Occipital lobe (tissue), 2 donors: Measurements from ENCODE around the gene LRRN3. TPM values are rescaled to one million over a fixed set of nuclear protein-coding genes. Genes with fewer than 3 reads are reported as not detected.

Source experiments
- DNase-seq: peaks from one replicate; lab custom pipeline; 2025; lab: John Stamatoyannopoulos, UW
- total RNA-seq: library from RNA; depleted of rRNA; stranded (reverse); fragments of >200 nt; gene quantifications from one replicate; pipeline ENCODE4 v1.2.3, GENCODE V29; 2014

LRRN3 gene
- total RNA-seq, 1 donor from 2014 or later = 187 TPM

DNA sequence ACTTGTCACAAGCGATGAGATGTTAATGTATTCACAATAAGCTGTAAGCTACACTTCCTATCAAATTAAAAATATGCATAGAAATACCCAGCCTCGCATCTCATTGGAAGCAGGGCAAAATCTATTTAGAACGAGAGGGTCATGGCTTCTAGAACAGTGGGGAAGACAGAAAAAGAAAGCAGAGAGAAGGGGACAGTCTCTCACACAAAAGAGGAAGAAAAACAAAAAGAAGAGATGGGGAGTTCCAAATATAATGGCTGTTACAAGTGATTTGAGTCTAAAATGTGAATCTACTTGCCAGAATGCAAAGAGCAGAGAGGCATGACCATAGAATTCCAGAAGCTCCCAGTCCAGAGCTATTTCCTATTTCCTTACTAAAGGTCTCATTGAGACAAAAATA is 13.8 kb downstream of the LRRN3 start:
- no peak for DNase-seq

DNA sequence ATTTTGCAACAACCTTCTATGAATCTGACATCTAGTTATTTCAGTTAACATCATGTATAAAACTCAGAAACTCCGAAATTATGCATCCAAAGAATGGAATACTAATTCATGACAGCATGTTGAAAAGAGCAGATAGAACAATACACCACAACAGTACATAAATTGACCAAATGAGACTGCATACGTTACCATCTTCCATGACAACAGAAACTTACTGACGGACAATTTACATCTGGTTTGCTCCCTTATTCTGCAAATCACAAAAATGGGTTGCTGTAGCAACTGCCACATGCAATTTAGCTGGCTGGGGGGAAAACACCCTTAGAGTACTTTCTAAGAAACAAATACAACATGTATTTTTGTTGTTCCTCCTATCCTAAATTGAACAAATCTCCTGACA is 14.3 kb downstream of the LRRN3 start:
- no peak for DNase-seq

DNA sequence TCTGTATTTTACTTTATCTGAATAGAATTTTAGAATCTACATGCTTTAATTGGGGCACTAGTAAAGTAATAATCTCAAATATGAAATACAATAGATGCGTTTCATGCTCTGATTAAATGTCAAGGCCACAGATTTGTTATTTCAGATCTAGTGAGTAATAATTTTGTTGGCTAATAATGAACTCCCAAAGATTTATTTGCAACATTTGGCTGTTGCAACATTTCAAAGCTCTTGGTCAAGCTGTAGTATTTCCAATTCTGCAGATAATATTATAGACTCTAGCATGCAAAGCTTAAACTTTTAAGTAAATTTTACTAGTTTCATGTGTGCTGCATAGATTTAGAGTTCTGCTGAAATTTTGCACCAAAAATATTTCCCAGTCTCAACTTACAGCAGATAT is 16.7 kb downstream of the LRRN3 start:
- DNase-seq = no peak

DNA sequence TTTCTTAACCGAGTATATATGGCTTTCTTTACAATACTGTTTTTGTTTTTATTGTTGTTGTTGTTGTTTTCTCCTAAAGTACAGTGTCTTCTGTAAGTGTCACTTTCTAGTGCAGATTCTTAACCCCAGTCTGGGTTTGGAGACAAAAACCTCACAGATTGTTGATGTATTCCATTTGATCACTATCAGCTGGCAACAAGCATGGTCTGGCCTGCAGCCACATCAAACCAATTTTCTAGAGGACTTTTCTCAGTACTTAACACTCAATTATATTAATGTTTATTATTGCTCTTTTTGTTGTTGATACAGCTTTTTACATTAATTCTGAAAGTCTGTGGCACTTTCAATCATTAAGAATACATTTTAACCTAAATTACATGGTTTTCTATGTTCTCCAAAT is 17.1 kb downstream of the LRRN3 start:
- no peak for DNase-seq

DNA sequence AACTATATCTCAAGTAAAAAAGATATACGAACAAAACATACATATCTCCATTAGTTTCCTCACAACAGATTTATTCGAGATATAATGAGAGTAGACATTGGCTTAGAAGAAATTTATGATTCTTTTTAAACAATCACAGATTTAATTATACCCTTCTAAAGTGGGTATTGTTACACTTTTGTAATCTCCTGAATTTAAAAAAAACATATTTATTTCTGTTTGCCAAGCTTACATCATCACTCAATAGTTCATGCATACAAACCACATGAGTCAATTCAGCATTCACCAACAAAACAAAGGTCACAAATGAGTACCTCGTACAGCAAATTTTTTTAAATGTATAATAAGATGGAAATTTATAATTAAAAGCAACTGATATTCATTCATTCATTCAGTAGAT is 17.6 kb downstream of the LRRN3 start:
- no peak for DNase-seq

DNA sequence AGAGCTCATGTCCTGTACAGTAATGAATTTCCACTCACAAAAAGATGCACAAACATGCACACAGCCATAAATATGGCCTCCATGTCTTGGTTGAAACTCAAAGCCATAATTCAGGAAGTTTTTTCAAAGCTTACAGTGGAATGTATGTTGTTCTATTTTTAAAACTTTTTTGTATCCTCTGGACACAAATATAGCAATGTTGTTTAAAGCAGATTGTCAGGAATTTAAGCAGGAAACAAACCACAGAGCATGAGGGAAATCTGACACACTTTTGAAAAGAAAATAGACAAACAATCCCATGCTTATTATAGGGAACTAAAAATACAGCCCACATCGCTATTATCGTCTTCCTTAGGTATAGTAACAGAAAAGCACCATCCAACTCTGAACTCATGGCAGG is 21.5 kb downstream of the LRRN3 start:
- no peak for DNase-seq

DNA sequence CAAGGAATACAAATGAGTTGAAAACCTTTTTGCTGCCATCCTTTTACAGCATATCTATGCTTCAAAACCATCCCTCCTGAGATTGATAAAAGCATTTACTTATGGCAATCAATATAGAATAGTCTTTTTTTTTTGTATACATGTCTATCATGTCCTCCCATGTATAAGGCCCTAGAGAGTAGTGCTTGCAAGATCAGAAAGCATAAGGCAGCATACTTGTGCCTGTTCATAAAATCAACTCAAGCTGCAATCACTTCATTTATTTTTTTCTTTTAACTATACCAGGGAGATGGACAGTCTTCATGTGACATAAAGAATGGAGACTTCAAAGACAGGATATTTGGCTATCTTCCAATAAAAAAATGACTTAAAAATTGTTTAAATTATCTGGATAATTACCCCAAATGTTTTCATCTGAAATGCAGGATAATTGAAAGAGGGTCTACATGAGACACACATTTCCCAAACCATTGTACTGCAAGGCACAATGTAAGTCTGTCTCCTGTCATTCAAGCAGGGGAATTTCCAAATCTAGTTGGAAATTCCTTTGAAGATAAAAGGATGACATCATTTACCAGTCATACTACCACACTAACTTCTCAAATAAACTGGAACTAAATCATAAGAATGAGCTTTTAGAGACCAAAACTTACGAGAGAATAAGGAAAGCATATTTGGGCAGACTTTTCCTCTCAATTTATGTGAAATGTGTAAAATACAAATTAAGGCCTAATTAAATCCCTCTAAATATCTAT is 22.5 kb downstream of the LRRN3 start:
- no peak for DNase-seq

DNA sequence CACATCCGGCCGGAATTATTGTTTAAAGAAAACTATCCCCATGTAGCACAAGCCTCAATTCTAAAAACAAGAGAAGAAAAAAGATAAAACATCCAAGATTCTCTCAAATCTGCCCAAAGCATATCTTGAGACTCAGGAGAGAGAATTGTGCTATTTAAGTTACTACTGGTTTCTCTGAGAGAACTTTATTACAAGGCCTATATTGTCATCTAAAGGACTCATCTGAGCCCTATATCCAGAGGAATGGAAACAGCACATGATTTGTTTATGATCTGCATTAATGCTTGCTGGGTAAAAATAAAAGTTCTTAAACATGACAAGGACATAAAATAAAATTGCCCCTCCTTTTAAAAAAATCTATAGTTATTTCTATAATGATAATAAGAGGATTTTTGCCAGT is 25.0 kb downstream of the LRRN3 start:
- DNase-seq = no peak

DNA sequence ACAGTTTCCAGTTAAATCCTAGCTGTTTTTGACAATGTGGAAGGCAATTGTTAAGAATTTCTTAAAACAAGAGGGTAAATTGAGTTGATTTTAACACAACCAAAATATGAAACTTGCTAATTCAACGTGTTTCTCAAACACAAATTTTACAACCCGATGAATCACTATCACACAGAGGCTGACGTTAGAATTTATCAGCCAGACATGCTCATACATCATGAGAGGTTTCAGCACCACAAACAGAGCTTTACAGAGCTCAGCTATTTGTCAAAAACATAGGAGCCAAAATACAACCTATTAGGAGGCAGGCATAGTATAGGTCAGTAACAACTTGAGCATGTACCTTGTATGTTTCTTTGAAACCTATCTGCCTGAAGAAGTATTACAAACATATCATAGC is 36.1 kb downstream of the LRRN3 start:
- no peak for DNase-seq

DNA sequence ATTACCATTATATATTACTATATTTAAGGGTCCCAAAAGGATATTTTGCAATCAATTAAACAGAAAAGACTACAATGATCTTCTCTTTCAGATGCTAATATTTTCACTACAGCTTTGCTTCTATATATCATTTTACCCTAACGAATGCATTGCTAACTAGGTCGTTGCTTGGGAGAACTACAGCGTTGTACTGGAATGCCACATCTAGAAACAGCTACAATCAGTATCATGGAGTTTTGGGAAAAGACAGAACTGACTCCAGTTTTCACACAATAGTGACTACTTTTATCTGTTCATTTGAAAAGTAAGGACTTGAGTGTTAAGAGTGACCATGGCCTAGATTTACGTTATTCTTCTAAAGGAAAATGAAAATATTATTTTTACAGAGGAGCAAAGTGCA is 38.5 kb downstream of the LRRN3 start:
- no peak for DNase-seq

DNA sequence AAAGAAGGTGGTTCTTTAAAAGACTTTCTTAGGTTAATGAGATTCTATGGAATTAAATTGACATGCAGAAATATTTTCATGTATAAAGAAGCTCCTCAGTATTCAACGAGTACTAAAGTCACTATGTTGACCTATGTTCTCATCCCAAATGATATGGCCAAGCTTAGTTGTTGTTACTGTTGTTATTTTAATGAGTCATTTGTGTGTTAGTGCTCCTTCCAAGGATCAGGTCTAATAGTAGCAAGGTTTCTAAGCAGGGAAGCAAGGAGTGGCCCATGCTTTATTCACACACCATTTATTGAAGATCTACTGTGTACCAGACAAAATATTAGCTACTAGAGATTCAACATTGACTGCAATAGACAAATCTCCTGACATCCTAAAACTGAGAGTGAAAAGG is 41.9 kb downstream of the LRRN3 start:
- no peak for DNase-seq

DNA sequence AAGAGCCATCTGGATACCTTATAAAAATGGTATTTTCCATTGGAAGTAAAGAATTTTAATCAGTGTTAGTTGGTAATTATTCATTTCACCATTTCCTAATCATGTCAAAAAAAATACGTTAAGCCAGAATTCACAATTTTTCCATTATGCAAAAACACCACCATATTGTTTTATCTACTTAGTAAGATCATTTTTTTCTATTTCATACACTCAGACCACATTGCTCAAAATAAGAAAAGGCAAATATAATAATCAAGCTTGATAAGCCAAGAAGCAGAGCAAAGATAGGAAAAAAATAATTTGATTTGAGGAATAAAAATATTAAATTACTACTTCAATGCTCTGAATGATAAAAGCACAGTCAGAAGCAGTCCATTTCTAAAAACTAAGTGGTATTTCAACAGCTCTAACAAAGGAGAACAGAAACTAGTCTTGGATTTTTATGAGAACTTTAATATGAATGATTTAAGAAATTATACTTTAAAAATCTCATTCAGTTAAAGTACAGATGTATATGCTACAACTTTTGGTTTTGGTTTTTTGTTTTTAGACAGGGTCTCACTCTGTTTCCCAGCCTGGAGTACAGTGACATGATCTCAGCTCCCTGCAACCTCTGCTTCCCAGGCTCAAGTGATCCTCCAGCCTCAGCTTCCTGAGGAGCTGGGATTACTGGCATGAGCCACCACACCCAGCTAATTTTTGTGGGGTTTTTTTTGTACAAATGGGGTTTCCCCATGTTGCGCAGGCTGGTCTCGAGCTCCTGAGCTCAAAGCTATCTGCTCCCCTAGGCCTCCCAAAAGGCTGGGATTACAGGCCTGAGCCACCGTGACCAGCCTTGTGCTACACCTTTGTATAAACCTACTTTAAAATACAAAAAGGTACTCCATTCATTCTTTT is 46.6 kb downstream of the LRRN3 start:
- DNase-seq = no peak

DNA sequence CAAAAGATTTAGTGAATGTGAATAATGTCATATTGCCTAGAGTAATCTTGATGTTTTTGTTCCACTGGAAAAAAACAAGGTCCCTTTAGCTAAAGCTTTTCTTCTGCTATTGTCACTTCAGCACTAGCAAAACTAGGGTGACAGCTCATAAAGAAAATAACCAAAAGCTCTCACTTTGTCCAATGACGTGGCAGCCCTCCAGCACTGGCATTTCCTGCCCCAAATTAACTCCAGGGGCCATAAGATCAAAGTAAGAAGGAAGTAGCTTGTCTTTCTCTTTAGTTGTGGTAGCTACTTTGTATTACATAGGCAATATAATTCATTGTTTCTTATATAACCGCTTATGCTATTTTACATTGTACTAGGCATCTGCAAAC is 47.3 kb downstream of the LRRN3 start:
- DNase-seq = no peak

DNA sequence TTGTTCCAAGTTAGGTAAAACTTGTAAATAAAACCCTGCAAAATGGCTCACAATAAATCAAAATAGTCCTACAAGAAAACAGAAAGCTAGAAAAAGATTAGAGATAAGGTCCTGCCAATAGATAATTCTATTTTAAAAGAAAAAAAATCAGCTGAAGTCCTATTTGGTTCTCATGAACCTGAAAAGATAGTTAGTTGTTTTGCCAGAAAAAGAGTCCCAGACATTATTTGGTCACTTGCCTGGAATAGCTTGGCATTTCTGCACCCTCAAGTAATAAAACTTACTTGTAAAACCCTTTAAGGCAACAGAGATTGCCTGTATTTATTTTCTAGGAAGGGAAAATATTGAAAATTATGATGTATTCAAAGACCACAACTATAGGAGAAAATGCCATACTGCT is 47.7 kb downstream of the LRRN3 start:
- DNase-seq = no peak

DNA sequence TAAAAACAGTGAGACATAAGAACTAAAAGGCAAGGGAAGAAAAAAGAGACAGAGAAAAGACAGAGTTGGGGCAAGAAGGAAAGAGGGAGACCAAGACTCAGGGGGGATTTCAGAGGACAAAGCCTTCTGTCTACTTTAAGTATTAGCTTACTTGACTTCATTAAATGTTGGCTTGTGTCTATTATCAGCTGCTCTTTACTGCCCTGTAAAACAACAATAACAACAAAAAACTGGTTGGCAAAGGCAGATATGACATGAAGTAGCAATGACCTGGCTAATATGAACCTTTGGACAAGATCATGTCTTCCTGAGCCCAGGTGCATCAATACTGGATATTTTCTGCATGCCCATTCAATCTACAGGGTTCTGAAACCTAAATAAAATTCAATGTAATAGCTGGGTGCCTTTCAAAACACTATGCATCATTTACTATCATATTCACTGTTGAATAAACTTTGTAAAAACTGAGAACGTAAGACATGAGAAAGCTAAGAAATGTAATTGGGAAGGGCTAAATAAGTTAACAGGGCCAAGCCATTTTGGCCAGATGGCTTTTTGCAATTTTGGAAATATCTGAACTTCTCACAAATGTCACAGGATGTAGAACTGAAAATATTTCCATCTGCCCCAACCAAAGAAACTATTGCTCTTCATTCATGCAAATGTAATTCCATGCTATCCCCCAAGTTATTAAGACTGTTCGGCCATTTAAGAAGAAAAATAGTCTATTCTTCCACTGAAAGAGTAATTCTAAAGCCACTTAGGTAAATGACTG is 49.4 kb downstream of the LRRN3 start:
- DNase-seq = no peak

DNA sequence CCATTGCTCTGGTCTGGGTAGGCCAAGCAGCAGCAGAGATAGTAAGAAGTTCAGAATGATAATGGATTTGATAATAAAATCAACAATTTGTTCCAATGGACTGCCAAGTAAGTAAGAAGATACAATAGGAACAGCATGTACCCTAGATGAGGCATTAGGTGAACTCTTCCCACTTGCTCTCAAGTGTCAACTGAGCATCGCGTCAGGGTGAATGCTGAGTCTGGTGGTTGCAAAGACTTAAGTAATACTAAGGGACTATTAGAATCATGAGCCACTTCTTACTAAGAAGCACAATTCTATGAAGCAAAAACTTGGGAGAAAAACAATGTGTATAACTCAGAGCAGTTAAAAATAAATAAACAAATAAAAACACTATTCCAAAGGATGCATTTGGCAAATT is 54.5 kb downstream of the LRRN3 start:
- DNase-seq = no peak

DNA sequence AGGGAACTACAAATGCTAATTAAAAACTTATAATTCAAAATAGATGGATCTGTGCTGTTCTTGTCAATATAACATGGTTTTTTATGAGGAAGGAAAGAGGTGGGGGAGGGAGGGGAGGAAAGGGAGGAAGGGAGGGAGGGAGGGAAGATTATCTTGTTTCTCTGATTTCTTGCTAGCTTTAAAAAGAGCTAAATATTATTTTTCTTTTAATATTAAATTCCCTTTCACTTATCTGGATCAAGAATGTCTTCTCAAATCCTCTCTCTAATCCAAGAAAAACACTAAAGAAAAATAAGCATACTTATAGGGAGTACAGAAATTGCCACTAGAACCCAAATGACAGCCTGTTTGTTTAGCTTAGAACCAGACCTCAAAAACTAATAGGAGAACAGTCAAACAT is 55.2 kb downstream of the LRRN3 start:
- DNase-seq = no peak

DNA sequence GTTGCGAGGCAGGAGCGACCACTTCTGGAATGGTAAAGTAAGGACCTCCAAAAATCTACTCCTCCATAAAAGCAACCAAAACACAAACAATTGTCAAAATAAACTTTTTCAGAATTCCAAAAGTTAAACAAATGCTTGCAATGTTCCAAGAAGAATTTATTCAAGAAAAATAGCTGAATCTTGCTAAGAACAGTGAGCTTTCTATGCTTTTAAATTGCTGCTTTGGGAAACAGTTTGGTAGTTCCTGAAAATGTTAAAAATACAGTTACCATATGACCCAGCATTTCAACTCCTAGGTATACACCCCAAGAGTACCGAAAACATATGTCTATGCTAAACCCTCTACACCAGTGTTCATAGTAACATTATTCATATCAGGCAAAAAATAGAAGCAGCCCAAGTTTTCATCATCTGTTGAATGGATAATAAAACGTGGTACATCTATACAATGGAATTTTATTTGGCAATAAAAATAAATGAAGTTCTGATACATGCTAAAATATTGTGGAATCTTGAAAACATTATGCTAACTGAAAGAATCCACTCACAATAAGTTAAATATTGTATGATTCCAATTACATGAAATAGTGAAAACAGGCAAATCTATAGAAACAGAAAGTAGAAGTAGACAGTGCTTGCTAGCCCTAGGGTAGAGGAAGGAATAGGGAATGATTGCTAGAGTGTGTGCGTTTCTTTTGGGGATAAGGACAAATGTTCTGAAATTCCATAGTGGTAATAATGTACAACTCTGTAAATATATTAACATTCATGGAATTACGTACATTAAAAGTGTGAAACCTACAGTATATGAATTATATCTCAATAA is 57.0 kb downstream of the LRRN3 start:
- DNase-seq = no peak

DNA sequence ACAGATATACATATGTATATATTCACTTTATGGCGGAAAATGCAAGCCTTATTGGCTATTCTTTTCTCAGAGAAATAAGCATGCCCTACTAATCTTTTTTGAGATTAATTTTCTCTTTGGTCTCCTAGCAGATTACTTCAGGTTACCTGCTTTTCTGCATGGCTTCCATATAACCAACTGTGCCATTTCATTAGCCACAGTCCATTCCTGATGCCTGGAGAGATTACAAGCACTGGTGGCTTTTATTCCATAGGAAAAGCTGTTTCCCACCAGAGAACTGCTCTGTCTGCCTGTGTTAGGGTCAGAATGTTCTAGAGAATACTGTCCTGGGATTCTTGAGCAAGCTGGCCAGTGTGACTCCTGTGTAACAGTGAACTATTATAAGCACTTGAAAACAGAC is 59.8 kb downstream of the LRRN3 start:
- no peak for DNase-seq

DNA sequence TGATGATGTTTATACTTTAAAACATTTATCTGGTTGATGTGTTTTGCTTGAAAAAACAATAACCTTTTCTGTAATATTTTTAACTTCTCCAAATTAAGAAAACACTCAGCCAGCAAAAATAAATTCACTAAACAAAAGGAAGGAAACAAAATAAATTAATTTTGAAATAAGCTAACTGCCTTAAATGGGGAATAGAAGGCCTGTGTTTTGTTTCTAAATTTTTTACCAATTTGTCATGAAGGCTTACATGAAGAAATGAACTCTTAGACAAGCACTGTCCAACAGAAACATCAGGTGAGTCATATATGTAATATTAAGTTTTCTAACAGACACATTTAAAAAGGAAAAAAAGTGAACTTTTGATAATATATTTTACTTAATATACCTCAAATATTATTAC is 68.5 kb downstream of the LRRN3 start:
- DNase-seq = no peak

DNA sequence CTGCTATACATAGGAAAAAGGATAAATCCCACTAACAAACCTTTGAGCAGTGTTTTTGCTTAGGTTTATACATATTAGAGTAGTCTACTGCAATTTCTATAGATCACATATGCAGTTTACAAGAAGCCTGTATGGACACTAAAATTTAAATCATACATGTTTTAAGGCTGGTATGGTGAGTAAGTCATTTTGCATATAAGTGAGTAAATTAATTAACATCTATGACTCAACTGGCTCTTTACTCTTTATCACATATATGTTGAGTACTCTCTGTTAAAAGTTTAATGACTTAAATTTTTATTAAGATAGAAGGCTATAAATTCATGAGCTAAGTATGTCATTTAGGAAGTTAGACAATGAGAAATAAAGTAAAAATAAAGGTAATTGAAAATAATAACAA is 69.4 kb downstream of the LRRN3 start:
- DNase-seq = no peak
